ENCODE results near the gene TTBK2.

DNA sequence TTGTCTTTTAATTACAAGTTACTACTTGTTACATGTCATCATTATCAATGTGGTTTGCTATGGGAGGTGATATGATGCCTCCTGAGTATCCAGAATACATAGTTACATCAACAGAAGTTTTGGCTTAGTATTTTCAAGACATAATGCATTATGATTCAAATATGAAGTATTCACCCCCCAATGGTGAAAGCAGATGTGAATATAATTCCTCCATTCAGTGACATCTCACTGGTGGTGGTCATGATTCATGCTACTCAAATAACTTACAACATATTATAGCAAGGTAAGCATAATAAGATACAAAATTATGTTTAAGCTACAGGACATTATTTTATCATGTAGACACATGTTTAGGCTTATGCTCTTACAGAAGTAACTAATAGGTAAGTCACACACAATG lies 34.9 kb upstream of the TTBK2 start:
- TF ChIP-seq, protein P1, sequence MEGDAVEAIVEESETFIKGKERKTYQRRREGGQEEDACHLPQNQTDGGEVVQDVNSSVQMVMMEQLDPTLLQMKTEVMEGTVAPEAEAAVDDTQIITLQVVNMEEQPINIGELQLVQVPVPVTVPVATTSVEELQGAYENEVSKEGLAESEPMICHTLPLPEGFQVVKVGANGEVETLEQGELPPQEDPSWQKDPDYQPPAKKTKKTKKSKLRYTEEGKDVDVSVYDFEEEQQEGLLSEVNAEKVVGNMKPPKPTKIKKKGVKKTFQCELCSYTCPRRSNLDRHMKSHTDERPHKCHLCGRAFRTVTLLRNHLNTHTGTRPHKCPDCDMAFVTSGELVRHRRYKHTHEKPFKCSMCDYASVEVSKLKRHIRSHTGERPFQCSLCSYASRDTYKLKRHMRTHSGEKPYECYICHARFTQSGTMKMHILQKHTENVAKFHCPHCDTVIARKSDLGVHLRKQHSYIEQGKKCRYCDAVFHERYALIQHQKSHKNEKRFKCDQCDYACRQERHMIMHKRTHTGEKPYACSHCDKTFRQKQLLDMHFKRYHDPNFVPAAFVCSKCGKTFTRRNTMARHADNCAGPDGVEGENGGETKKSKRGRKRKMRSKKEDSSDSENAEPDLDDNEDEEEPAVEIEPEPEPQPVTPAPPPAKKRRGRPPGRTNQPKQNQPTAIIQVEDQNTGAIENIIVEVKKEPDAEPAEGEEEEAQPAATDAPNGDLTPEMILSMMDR (IDR thresholded peaks at IDR 0.05): no peak
- no peak for TF ChIP-seq POLR2A (IDR thresholded peaks at IDR 0.05)
- TF ChIP-seq POLR2AphosphoS5 (IDR thresholded peaks at IDR 0.05; ENCODE audit: insufficient read depth in 1 of 2, low read depth in 1 of 2): no peak
